Fibroblast of skin of back (primary cell): ENCODE data around the gene KIAA1755. TPM values are rescaled to one million over a fixed set of nuclear protein-coding genes. Genes with fewer than 3 reads are reported as not detected.

Source experiments
- DNase-seq: peaks from one replicate; pipeline ENCODE4 v3.0.0-alpha.2; 2013
- polyA plus RNA-seq, 2 experiments: library from polyadenylated mRNA; unstranded; fragments of 120-200 nt; gene quantifications; one replicate each; pipeline ENCODE4 v1.2.1, GENCODE V29; 2013; ENCODE audit not compliant: insufficient read length in 2 of 2

Gene KIAA1755, protein sequence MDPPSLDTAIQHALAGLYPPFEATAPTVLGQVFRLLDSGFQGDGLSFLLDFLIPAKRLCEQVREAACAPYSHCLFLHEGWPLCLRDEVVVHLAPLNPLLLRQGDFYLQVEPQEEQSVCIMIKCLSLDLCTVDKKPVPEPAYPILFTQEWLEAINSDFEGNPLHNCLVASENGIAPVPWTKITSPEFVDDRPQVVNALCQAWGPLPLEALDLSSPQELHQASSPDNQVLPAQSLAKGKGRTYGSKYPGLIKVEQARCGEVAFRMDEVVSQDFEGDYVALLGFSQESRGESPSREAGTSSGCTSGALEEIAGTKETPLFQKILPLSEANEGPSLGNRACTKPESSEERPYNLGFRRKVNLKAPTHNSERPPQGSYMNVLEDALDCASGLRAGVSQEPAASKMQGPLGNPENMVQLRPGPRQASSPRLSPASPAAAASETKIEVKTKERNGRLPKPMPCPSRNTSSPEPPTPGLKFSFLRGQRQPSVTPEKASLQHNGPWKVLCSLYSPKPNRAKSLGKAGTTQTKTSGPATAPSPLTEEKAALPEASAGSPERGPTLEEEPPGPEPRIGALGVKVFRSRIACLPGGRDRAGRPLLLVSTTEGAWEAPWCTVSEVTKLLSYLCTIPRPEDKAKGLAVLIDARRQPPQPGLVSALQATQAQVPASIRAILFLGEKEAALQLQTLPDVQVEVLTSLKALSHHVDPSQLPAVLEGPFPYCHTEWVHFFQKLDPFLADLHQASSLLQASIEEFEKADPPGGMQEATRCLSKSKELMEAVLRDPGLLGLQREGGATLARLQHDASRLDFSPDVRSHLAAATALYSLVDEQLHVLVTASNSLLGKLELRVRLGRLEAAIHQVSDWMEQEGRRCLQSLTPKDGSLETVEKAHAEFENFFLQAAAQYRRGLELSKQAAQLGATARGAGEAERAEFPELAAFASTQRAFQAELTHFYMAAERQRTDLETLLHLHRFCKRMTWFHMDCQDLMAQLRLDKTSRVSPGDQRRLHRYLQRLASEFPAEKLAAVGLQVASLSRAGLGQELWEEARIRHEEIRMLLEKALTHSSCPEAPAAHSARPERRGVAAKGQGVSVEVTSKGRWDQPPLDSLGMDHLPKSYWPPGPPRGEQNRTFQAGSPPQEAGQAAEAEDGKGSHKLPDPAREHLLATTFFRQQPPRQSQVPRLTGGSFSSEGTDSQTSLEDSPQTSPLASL
- polyA plus RNA-seq (2013, experiment 1 of 2; ENCODE audit: insufficient read length) = 49.6 TPM
- 49.6 TPM for polyA plus RNA-seq (2013, experiment 2 of 2; ENCODE audit: insufficient read length)

DNA sequence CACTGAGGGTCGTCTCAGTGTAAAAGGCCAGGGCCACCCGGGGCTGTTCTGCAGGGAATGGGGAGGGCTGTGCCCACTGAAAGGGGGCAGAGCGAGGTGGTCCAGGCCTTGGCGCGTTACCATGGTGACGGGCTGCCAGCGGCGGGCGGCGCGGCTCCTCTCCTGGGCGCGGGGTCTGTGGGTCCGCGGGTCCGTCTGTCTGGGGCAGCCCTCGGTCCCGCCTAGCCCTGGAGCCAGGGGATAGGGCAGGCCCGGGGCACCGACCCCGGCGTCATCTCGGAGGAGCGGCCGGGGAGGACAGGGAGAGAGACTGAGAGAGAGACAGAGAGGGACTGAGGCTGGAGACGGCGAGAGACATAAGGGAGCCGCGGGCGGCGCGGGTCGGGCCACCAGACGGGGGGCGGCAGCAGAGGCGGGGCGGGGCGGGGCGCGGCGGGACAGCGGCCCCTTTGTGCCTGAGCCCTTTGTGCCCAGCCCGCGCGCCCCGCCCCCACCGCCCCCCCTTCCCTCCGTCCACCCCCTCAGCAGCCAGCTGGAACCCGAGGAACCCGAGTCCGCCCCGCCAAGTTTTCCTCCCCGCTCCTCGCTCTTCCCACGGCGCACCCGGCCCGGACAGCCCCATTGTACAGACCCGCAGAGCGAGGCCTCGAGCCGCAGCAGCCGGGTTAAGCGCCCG, at the start of gene KIAA1755:
TSS of gene KIAA1755 (minus strand) at position 358 of the 676 bp plus-strand sequence. CDS start at position 123, 235 bp downstream.
- peak; percentile 54 for DNase-seq

GRCh38 chr20:38308447-38308846, 47.9 kb upstream of the KIAA1755 start:
- DNase-seq = no peak

GRCh38 chr20:38308047-38308438, 47.5 kb upstream of the KIAA1755 start:
- no peak for DNase-seq

- DNase-seq = peak; percentile 58
Observed at GRCh38 chr20:38307371-38308046, 47.0 kb upstream of the KIAA1755 start.

DNA sequence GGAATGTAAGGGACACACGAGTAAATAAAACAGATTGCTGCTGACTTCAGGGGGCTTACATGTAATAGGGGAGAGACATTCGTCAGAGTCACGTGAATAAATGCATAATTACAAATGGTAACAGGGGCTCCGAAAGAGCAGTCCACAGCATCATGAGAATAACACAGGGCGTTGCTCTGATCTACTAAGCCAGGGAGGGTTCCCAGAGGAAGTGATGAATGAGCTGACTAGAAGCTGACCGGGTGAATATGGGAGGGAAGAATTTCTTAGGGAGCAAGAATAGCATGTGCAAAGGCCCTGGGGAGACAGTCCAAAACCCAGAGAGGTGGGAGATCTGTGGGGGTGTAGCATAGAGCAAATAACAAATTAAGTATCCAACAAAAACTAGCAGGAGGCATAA, 45.8 kb upstream of the KIAA1755 start:
- no peak for DNase-seq

GRCh38 chr20:38305541-38305940, 45.0 kb upstream of the KIAA1755 start:
- DNase-seq = no peak

GRCh38 chr20:38304845-38305447, 44.4 kb upstream of the KIAA1755 start:
- peak; percentile 33 for DNase-seq

DNA sequence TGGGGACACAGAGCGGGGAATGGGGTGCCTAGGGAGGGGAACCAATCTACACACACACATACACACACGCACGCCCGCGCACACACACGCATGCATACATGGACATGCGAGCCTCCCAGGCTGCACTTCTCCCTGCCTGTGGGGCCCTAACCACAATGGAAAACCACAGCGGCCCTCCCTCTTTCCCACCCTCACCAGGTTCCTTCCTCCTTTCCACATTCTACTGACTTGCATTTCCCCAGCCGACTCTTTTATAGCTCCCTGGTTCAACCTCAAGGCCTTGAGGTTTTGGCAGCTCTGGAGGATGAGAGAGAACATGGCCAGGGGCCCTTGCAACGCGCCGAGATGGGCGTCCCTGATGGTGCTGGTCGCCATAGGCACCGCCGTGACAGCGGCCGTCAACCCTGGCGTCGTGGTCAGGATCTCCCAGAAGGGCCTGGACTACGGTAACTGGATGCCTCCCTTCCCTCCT, 43.4 kb upstream of the KIAA1755 start, which contains the start of gene BPI:
TSS of gene BPI (plus strand) at position 249 of the 472 bp plus-strand sequence. CDS start at position 317, 68 bp downstream.
- DNase-seq = peak; percentile 52

GRCh38 chr20:38302786-38303185, 42.3 kb upstream of the KIAA1755 start:
- DNase-seq = no peak

- DNase-seq = no peak
Observed at GRCh38 chr20:38301309-38301708, 40.8 kb upstream of the KIAA1755 start.

GRCh38 chr20:38300438-38300837, 39.9 kb upstream of the KIAA1755 start:
- DNase-seq = no peak

DNA sequence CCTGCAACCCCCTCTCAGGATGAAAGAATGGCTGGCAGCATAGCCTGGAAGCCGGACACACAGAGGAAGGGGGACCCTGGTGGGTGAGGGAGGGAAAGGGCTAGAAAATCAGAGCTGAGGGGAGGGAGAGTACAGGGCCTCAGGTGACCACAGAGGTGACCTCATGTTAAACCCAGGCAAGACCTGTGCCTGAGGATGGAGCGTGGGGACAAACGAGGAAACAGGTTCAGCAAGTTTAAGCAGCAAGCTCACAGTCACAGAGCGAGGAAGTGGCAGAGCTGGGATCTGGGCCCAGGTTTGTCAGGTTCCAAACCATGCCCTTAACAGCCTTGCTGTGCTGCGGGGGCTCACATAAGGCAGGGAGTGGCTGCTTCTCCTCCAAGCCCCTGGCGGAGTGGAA, 39.4 kb upstream of the KIAA1755 start:
- DNase-seq = no peak

- DNase-seq = peak; percentile 39
Observed at GRCh38 chr20:38298768-38299288, 38.3 kb upstream of the KIAA1755 start.

- no peak for DNase-seq
Observed at GRCh38 chr20:38297916-38298674, 37.6 kb upstream of the KIAA1755 start.

DNA sequence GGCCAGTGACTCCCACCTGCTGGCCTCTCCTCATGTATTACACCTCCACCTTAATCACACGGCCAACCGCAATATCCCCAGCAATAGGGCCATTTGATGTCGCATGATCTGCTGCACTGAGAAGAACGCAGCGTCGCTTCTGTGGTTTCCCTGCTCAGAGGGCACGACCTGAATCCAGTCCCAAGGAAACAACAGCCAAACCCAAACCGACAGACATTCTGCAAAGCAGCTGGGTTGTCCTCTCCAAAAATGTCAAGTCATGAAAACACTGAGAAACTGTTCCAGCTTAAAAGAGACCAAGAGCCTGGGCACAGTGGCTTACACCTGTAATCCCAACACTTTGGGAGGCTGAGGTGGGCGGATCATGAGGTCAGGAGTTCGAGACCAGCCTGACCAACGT, 35.9 kb upstream of the KIAA1755 start:
- no peak for DNase-seq

DNA sequence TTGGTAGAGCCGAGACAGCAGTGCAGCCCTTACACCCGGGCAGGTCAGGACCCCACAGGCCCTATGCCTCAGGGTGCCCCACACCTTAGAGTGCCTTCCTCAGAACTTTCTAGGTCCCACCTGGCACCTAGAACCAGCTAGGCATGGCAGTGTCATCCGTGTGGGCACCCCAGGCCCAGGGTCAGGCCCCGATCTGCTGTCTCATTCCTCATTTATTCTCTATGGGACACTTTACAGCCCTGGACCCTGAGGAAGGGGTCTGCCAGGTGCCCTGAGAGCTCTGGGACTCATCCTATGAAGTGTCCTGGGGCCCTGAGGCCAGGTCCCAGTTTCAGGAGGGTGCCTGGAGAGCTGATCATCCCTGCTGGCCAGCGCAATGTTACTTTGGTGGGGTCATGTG, 35.3 kb upstream of the KIAA1755 start:
- no peak for DNase-seq

DNA sequence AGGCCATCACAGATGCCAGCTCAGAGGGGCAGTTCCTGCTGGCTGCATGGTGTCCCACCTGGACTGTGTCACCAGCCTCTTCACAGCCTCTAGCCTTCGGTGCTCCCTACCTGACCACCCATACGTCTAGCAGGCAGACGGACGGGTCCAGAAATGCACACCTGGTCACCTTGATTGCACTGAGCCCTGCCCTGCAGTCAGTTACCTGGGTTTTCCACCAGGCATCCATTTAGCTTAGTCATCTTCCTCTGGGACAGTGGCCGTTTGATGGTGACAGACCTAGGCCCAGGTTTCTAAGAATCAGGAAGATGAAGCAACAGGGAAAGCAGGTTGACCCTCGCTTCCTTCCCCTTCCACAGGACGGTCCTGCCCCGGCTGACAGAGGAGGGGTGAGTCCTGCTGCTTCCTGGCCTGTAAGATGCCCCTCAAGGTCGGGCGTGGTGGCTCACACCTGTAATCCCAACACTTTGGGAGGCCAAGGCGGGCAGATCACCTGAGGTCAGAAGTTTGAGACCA, 33.6 kb upstream of the KIAA1755 start:
- no peak for DNase-seq

GRCh38 chr20:38293491-38294065, 33.0 kb upstream of the KIAA1755 start:
- DNase-seq = no peak

DNA sequence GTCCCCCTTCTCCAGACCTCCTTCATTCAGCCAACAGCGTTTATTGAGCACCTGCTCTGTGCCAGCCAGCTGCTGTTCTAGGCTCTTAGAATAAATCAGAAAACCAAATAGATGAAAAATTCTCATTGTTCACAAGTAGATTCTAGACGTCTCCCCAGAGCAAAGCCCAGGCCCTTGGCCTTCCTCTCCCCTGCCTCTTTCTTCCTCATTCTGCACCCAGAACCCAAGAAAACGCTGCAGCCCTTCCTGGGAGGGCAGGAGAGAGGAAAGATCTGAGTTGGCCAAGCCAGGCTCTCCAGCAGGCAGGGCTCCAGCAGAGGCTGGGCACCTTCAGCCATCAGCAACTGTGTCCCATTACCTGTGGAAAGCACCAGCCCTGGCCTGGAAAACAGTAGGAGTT, 31.4 kb upstream of the KIAA1755 start:
- no peak for DNase-seq
